Jurkat, Clone E6-1 (cell line): Measurements from ENCODE around the gene WNT4.
A peak's percentile ranks its signal among the peaks of the same experiment; 100 is the strongest.
"Not testable (repeated sequence)": the region's sequence is repeated elsewhere in the genome, so short reads cannot be mapped to it uniquely, and the experiment has no call there.

ENCODE experiments used
- DNase-seq: peaks from one replicate; pipeline ENCODE4 v3.0.0-alpha.2; 2011; ENCODE audit warnings: low read depth, low spot score
- H3K4me3 ChIP-seq: 2 replicates; pipeline ENCODE4 v1.5.1; 2011; ENCODE audit warnings: mild to moderate bottlenecking, low read length, control low read depth, moderate library complexity

The WNT4 gene

DNA sequence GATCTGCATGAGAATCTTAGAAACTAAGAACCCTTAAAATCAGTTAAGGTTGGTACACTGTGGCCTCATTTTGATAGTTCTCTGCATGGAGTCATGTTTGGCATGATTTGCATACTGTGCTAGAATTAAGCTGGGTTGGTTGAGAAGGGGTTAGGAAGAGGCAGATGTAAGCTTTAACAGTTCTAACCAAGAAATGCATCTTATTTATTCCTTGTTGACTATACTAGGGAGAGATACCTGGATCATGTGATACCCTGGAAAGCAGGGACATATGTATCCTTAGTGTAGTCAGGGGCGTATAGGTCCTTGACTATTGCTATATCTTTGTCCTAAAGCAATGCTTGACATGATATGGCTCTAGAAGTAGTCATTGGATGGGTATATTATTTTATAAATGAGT, 49.4 kb downstream of the WNT4 start:
- no peak for DNase-seq
- H3K4me3 ChIP-seq: no peak overlapping the region

DNA sequence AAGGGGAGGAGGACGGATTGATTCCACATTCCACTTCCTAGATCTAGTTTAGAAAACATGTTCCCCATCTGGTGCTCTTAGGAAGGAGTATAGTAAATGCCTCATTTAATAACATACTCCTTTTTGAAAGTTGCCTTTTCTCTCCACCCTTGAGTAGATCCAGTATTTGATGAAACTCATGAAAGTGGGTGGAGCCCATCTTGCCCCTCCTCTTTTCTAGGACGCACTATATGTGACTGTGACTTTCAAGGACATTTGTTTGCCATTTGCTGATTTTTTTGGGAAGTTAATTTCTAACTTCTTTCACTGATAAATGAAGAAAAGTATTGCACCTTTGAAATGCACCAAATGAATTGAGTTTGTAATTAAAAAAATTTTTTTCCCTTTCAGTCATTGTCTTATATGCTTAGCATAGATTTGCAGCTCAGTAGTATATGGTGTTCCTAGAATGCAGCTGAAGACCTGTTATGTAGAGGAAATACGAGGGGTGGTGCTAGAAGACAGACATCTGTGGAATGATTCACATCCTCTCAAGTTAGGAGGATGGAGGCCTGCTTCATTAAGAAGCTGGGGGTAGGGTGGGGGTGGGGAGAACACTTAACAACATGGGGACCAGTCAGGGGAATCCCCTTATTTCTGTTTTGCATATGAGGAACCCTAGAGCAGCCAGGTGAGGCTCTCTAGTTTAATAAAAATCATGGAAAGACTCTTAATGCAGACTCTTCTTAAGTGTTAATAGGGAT, 50.7 kb downstream of the WNT4 start:
- peak; percentile 75 for DNase-seq
- not testable (repeated sequence) for H3K4me3 ChIP-seq

DNA sequence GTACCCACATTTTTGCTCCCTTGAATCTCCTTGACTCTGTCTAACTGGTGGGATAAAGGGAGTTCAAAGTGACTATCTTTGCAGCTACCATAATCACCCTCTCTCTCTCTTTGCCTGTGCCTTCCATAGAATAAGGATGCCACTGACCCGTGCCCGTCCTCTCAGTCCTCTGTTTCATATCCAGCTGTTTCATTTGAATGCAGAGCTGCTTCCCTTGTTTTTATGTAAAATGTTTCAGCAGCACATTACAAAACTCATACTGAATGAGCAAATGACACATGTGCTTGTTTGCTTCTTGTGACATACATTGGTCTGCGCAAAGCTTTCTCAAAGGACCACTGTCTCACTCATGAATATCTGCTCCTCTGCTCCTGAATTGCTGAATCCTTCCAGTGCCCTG, 52.0 kb downstream of the WNT4 start:
- DNase-seq: no peak
- no peak overlapping the region for H3K4me3 ChIP-seq

DNA sequence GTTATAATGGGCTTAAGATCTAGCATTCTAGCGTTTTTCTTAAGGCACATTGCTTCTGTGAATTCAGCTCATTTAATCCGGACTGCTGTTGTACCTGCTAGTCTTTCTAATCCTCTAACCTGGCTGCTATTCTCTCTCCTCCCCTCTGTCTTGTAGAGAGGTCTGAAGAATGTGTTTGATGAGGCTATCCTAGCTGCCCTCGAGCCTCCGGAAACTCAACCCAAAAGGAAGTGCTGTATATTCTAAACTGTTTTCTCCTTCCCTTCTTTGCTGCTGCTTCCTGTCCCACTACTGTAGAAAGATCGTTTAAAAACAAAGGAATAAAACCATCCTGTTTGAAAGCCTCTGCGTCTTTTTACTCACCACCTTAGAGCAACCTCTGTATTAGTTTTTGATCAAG, 53.1 kb downstream of the WNT4 start:
- peak; percentile 79 for DNase-seq
- H3K4me3 ChIP-seq: peak overlapping the region; percentile 42

DNA sequence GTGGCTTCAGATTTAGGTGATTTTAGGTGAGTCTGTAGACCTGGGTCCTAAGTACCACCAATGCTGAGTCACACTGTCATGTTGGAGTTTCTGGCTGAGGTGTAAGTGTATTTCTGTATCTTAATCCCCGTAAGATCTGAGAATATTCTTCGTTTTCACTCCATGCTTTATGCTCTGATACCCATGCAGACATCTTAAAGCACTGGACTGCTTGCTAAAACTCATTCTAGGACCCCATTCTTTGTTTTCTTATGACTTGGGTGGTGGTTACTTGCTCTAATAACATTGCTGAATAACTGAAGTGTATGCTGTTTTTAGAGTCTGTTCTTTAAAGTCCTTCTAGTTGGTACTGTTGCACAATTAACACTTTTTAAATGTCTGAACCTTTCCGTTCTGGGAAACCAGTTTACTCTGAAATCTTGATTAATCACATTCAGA, 53.7 kb downstream of the WNT4 start:
- DNase-seq: no peak
- H3K4me3 ChIP-seq: peak overlapping the region; percentile 42

DNA sequence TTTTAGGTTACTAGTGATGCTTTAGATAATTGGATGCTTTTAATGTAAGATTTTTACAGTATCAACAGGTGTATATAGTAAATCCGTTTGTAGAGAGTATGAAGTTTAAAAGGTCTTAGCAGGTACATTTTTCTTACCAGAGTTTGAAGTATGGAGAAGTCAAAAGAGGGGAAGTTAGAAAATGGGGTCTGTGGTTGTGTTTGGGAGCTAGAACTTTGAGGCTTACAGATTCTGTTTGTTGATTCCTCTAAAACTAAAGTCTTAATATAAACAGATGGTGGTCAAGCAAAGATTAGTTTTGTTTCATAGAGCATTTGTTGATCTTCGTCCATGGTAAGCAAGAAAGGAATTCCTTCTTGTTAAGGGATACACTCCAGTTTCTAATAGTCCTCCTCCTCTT, 54.6 kb downstream of the WNT4 start:
- no peak overlapping the region for H3K4me3 ChIP-seq
- no peak for DNase-seq

DNA sequence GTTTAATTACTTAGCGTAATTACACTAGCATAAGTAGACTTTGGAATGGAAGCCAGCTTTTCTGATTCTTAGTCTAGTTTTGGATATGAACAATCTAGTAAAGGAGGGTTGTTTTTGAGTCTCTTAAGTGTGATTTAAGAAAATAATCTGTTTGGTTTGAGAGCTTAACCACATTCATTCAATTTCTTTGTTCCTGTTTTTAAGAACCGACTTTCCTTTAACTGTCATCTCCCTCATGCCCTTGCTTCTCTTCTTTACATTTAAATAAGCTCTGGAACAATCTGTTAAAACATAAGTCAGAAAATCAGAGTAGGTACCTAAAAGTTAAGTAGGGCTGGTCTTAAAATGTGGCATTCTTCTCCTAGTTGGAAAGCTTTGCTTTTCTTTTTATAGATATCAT, 62.7 kb downstream of the WNT4 start:
- DNase-seq: no peak
- no peak overlapping the region for H3K4me3 ChIP-seq

DNA sequence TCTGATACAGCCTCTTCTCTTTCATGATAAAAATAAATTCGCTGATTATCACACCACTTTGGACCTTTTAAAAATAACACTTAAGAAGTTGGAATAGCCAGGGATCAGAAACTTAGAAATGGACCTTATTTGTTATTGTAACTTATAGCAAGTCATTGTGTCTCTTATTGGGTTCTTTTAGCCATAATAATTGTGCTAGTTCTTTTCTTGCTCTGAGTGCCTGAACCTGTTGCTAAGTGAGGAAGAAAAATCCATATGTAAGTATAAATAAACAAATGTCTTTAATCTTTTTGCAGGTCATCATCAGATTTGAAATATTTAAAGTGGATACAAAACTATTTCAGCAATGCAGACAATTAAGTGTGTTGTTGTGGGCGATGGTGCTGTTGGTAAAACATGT, 64.8 kb downstream of the WNT4 start:
- H3K4me3 ChIP-seq: no peak overlapping the region
- no peak for DNase-seq

DNA sequence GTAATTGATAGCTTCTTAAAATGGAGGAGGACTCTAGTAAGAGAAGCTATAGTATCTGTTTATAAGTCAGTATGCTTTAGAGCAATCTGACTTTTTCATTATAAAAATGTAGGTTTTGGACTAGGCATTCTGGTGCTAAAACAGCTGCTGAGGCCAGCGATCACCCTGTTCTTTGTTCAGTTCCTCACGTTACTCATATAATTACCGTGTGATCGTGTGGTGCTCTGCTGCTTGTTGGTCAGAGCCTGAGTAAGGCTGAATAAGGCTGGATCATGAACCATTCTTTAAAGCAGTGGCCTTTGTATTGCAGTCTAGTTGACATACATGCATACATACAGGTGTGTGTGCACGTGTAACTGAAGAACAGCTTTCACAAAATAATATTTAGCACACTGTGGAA, 65.2 kb downstream of the WNT4 start:
- no peak overlapping the region for H3K4me3 ChIP-seq
- DNase-seq: no peak

DNA sequence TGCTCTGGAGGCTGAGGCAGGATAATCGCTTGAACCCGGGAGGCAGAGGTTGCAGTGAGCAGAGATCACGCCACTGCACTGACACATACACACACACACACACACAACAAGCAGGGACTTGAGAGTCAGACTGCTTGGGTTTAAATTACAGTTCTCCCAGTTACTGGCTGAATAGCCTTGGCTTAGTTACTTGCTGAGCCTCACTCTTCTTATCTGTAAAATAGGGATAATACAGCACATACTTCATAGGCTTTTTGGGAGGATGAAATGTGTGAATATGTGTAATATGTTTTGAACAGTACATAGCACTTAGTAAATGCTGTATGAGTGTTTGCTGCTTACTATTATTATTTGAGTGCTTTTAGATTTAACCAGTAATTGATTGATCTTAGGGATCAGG, 66.6 kb downstream of the WNT4 start:
- DNase-seq: no peak

DNA sequence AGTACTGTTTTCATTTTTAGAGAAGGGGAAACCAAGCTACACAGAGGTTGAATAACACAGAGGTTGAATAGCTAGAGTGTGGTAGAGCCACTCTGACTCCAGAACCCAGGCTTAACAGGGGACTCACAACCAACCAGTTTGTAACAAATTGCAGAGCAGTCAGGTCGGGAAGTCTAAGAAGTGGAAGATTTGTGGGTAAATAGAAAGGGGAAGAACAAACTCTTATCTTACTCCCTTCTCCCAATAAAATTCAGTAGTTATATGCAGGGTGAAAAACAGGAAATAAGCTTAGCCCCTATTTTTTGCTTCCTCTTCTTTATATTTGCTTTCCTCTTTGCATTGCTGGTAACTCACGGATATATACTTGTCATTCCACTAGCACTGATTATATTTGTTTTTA, 67.2 kb downstream of the WNT4 start:
- H3K4me3 ChIP-seq: no peak overlapping the region
- no peak for DNase-seq

More for the DNA sequence above, 66.6 kb downstream of the WNT4 start:
- H3K4me3 ChIP-seq: no peak overlapping the region

DNA sequence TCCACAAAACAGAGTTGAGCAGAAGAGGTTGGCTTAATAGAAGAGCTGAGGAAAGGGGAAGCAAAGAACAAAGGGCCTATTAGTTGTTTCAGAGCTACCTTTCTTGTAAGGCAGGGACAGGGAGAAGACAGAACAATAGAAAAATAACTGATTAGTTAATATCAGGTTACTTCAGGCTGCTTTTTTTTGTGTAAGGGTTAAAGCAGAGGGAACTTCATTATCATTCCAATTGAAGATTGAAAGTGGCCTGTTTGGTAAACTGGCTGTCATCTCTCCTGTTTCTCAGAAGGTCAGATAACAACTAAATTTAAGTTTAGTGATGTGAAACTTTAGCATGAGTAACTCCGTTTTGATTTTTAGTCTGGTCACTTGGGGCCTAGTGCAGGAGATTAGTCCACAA, 68.1 kb downstream of the WNT4 start:
- no peak overlapping the region for H3K4me3 ChIP-seq
- DNase-seq: no peak

DNA sequence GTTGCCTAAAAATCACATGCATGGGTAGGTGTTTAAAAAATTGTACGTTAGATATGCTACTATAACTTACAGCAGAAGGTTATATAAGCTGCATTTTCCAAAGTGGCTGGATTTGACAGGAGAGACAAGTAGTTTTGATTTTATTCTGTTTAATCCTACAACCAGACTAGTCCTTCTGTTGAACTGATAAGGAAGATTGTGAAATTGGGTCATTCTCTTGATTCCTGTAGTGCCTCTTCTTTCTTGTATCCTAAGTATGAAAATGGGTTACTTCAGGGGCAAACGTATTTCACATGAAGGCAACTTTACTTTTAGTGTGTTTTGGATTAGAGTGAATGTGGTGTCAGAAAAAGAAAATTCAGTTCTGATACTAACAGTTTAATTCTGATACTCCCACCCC, 71.4 kb downstream of the WNT4 start:
- no peak overlapping the region for H3K4me3 ChIP-seq
- DNase-seq: no peak
